Endometrial microvascular endothelial cells (primary cell): Measurements from ENCODE around the gene MYRF. TPM values are rescaled to one million over a fixed set of nuclear protein-coding genes. Genes with fewer than 3 reads are reported as not detected.

Source experiments
- in situ Hi-C: cut with HindIII; loops from 2 replicates; pipeline ENCODE4 v1.10.0; 2017; ENCODE audit warnings: low sequenced_read_pairs, low pct_unique_long_range_greater_than_20kb; ENCODE audit errors: inconsistent ontology term
- total RNA-seq: library from RNA; depleted of rRNA; stranded (reverse); fragments of >200 nt; gene quantifications from one replicate; pipeline ENCODE4 v1.2.3, GENCODE V29; 2015; ENCODE audit errors: inconsistent ontology term

The MYRF gene
- total RNA-seq, 1 donor from 2014 or later: 13.7 TPM

DNA sequence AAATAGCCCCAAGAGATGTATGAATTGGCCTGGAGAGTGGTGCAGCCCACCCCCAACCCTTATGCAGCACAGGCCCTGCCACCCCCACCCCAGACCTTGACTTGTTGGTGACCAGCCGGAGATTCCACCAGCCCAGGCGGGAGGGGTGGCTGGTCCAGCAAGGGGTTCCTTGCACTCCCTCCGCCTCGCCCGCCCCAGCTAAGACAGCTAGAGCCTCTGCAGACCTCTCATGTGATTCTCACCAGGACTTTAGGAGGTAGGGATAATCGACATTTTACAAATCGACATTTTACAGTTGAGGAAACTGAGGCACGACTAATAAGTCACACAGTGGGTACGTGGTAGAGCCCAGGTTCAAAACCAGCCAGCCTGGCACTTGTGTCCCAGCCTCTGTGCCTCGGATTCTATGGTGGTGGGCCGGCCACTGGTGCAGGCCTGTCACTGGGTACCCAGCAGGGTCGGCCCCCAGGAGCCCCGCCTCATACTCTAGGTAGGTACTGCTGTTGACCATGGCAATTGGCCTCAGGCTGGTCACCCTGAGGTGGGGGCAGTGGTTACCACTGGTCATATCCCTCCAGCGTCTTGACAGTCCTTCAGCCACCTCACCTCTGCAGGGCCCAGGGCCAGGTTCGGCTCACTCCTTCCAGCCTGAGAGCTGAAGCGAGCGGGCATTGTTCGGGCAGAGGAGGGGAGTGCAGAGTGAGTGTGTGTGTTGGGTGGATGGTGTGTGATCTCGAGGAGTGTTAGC is 35.0 kb upstream of the MYRF start:
- in situ Hi-C loops: no loop called here

DNA sequence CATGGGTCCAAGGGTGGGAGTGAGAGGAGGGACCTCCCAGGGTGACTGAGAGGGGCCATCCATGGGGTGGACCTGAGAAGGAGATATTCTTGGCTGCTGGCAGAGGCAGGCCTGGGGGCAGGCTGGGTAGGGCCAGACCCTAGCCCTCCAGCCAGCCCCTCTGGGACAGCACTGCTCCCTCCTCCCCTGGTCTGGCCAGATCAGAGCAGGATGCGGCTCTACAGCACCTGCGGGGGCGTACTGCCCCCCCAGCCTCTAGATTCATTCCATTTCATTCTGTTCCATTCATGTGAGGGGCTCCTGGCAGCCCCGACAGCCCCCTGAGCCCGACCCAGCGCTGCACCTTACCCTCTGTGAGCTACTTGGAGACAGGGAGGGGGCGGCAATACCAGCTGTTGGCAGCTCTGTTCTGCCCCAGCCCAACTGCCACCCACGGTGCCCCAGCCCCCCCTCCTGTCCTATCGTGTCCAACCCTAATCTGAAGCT is 34.3 kb upstream of the MYRF start:
- in situ Hi-C loops: no loop called here

DNA sequence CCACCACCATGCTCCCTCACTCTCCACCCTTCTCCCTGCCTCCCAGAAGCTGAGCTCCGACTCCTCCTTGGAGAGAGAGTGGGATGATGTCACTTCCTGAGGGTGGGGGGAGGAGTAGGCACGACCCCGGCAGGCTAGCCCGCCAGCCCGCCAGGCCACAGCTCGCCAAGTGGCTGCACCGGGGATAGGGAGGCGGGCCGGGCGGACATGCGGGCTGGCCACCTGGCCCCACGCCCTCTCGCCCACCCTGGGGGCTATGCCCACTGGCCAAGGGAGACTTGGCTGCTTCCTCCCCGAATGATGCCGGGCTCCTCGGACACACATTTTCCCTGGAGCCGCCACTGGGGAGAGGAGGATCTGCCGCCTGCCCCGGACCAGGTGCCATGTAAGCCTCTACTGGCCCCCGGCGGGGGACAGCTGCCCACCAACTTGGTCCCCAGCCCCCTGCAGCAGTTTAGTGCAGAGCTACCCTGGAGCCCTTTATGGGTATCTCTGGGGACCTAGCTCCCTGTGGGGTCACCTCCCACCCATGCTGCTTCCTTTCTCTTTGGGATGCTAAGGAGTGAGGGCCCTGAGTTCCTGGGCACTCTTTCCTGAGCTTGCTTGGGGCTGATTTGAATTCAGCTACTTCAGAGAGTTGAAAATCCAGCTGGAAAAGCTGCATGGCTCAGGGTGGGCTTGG is 33.7 kb upstream of the MYRF start:
- in situ Hi-C loops: no loop called here

DNA sequence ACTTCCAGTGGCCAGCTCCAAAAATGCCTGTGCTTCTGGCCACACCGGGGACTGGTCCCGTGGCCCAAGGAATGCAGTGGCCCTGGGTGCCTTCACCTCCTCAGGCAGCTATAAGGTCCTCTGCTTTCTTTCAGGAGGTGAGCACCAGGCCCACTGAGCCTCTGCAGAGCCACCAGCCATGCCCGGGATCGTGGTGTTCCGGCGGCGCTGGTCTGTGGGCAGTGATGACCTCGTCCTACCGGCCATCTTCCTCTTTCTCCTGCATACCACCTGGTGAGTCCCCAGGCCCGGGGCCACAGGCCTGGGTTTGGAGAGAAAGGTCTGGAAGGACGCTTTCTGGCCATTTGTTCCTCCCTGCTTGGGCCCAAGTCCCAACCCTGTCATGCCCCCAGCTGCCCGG is 32.5 kb upstream of the MYRF start:
- in situ Hi-C loops: no loop called here

DNA sequence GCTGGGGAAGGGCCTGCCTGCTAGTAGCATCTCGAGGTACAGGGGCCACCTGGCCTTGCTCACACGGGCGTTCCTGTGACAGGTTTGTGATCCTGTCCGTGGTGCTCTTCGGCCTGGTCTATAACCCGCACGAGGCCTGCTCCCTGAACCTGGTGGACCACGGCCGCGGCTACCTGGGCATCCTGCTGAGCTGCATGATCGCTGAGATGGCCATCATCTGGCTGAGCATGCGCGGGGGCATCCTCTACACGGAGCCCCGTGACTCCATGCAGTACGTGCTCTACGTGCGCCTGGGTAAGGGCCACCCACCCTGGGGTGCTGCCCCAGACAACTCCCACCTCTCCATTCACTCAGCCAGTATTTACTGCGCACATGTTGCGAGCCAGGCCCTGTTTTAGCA is 31.8 kb upstream of the MYRF start:
- in situ Hi-C loops: no loop called here

DNA sequence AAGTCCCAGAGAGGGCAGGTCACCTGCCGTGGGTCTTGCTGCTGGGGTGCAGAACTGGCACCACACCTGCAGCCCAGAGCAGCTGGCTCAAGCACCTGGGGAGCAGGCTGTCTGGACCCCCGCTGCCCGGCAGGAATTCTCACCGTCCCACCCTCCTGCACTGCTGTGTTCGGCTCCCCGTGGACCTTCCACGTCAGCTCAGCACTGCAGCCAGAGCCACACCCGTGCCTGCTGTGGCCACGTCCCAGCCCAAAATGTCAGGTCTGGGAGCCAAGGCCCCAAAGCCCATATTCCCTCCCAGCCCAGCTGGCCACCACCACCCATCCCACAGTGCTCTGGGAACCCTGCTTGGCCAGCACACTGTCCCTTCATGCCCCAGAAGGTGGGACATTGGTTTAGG is 28.0 kb upstream of the MYRF start:
- in situ Hi-C loops: no loop called here

DNA sequence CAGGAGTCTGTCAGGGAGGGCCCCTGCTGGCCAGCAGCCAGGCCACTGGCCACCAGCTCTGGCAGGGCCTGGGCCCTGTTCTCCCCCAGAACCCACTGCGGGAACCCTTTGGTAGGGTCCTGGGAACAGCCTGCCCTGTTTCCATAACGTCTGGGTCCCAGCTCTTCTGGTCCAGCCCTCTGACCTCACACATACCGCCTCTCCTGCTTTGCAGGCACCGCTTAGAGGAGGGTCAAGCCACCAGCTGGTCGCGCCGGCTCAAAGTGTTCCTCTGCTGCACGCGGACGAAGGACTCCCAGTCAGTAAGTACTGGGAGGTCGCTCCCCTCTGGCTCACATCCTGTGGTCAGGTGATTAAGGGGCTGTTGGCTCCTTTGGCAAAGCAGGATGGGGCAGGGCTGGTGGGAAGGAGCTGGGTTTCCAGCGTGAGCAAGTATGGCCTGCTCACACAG is 26.6 kb upstream of the MYRF start:
- in situ Hi-C loops: no loop called here

DNA sequence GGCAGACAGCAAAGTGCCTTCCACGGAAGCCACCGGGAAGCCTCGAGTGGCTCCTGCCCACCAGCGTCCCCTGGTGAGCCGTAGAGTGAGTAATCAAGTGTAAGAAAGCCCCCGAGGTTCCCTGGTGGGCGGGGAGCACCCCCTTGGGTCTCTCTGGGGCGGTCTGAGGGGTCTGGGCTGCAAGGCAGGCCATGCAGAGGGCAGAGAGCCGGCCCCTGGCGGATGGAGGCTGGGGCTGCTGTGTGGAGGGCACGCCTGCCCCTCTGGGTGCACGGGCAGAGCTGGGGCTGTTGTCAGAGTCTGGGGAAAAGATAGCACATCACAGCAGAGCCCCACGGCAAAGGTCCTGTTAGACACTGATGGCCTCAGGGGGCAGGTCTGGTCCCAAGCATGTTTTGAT is 25.7 kb upstream of the MYRF start:
- in situ Hi-C loops: no loop called here

DNA sequence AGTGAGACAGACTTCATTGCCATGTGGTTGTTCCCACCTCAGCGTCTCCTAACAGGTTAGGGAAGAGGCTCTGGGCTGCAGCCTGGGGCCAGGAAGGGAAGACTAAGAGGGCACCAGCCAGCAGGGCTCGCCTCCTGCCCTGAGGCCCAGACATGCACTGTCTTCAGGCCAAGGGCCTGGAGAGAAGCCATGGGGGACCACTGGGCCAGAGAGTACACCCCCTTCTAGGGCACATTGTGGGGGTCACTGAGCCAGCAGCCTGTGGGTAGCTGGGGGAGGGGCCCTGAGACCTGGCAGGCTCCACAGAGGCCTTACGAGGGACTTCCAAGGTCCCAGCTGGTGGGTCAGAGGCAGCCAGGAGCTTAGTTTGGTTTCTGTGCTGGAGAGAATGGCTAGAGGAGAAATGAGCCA is 25.0 kb upstream of the MYRF start:
- in situ Hi-C loops: no loop called here

DNA sequence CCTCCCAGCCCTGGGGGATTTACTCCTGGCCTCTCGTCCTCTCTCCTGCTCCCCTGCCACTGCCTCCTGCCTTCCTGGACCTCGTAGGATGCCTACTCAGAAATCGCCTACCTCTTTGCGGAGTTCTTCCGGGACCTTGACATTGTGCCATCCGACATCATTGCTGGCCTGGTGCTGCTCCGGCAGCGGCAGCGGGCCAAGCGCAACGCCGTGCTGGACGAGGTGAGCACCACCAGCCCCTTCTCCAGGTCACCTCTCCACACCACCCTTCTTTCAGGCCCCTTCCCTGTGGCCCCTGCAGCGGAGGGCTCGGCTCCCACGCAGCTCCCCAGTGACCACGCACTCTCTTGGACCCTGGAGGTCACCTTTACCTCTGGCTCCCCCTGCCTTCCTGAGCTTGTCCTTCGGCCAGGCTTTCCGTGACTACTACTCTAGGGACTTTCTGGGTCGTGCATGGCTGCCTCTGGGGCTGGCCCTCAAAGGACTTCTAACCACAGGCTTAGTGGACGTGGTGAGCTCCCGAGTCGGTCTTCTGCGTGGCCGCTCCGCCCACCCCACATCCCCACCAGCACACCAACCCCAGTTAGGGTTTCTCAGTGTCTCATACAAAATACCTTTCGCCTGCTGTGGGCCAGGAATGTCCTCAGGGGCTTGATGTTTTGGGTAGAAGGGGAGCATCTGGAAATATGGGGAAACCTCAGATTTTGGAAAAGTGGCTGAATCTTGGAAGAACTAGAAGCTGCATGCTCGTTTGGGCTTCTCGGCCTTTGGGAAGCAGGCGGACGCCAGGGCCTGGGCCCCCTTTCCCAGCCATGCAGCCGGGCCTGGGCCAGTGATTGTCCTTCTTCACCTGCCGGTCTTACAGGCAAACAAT is 24.1 kb upstream of the MYRF start:
- in situ Hi-C loops: no loop called here

DNA sequence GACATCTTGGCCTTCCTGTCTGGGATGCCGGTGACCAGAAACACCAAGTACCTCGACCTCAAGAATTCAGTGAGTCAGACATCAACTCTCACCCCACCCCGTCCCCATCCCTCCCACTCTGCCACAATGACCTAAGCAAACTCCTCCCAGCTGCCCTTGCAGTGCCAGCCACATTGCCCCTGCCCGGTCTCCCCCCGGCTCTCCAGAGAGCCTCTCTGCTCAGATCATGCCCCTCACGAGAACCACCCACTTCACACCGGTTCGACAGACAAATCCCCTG is 23.6 kb upstream of the MYRF start:
- in situ Hi-C loops: no loop called here

DNA sequence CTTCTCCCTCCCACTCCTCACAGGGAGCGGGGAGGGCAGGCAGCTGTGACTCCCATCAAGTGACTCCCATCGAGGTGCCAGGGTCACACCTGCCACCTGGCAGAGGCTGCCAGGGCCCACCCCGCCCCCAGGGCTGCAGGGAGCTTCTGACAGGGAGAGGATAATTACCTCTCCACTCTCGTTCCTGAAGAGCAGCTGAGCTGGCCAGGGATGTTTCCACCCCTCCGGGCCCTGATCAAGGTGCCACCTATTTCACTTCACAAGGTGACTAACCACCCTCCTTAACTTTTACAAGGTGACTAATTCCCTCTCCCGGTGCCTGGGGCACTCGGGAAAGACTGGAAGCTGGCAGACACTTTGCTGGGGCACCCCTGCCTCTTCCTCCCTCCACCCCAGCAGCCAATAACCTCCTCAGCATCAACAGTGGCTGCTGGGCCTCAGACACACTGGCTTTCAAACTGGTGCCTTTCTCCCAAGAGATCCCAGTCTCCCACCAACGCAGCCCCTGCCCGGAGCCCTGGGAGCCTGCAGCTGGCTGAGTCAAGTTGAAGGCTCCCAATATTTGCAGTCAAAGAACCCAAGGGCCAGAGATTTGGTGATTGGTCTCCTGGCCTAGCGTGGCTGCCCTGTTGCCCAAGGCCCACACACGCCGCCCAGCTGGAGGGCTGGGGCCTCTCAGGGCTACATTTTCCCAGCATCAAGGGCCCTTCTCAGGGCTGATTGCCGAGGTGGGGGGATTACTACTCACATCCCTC is 22.0 kb upstream of the MYRF start:
- in situ Hi-C loops: no loop called here

DNA sequence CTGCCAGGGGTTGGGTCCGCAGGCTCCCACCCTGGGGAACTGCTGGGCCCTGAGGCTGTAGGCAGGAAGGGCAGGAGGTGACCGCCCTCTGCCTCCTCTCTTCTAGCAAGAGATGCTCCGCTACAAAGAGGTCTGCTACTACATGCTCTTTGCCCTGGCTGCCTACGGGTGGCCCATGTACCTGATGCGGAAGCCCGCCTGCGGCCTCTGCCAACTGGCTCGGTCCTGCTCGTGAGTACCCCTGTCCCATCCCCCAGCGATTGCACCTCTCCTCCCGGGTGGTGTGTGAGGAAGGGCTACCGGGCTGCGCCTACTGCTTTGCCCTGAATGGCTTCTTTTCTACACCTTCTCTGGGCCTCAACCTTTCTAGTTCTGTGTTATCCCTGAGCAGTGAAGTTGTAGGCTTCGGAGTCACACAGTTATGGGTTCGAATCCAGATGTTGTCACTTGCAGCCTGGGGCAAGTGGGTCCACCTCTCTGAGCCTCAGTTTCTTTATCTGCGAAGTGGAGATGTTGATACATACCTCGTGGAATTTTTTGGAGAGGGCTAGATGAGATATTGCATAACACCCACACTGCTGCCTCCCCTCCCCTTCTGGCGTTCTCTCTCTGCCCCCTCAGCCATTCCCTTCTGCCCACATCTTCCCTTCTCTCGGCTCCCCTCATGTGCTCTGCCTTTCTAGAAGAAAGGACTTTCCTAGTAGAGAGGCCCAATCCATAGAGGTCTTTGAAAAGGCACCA is 21.1 kb upstream of the MYRF start:
- in situ Hi-C loops: no loop called here

DNA sequence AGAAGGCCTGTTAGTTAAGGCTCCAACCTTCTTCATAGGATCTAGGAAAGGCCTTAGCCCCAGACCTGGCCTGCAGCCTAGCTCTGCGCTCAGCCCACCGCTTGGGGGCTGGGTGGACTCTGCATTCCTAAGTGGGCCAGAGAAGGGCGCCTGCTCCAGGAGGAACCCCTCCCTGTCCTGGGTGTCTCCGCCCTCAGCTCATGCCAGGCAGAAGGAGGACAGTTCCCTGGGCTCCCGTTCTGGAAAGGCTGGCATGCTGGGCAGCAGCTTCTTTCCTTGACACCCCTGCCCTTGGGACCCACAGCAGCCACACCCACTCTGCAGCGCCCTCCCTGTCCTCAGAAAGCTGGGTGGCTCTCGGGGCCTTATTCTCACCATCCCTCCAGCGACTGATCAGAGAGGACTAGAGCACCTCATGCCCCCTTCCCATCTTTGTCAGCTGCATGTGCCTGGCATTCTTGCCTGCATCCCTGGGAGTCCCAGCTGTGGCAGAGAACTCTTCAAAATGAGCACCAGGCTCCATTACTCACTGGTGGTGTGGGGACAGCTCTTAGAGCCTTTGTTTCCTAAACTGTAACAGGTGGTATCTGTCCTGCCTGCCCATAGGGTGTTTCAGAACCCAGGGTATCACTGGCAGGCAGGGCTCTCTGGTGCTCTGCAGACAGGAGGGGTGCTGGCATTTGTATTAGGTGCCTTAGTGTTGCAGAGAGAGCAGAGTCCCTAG is 20.3 kb upstream of the MYRF start:
- in situ Hi-C loops: no loop called here

DNA sequence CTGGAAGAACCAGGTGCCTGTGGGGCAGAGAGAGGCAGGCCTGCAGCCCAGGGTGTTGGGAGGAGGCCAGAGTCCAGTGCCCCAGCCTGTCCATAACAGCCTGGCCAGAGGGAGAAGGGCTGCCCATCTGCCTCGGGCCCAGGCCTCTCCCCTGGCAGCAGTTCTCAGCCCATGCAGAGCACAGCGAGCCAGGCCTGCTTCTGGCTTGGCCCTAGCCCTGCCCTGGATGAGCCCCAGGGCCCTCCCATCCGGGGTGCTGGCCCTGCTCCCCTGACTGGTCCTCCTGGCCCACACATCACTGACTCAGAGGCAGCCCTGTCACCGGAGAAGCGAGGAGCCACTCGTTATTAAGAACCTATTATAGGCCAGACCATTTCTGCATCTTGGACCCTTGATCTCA is 19.7 kb upstream of the MYRF start:
- in situ Hi-C loops: no loop called here

DNA sequence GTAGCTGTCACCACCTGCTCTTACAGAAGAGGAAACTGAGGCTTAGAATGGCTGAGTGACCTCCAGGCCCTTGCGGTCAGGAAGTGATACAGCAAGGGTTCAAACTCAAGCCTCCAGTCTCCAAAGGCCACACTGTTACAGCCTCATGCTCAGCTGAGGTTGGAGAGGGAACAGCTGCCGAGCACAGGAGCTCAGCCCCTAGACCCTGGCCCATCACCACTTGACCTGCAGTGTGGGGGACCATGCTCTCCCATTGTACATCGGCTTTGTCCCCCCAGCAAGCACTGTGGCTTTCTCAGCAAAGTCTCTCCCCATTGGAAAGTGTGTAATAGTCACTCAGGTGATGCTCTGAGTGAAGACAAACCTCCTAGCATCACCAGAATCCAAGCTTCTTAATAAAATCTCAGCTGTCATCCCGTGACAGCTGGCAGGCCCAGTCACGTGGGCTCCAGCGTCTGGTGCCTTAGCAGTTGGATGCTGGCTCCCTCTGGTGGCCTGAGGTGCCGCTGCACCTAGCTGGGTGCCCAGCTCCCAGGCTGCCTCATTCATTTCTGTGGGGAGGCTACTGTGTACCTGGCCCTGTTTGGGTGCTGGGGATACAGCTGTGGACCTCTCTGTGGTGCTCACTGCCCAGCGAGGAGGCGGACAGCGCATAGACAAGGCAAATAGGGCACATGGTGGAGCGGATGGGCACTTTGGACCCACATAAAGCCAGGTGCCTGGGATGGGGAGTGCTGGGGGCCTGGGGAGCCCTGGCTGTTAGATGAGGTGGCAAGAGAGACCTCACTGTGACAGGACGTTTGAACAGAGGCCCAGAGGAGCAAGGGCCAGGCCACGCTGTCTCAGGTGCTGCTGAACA is 19.1 kb upstream of the MYRF start:
- in situ Hi-C loops: no loop called here

DNA sequence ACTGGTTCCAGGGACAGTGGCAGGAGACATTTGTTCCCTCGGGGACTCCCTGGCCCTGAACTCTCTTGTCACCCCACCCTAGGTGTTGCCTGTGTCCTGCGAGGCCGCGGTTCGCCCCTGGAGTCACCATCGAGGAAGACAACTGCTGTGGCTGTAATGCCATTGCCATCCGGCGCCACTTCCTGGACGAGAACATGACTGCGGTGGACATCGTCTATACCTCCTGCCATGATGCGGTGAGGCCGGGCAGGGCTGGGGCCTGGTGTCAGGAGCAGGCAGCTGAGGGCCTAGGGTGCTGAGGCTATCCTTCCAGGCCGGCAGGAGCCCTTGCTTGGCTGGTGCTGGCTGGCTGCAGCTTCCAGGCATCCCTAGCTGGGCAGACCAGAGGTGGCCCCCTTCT is 17.7 kb upstream of the MYRF start:
- in situ Hi-C loops: no loop called here
